ENCODE data around the gene TEAD2. TPM values are rescaled to one million over a fixed set of nuclear protein-coding genes. Genes with fewer than 3 reads are reported as not detected.
A peak's percentile ranks its signal among the peaks of the same experiment; 100 is the strongest.

The TEAD2 gene
- total and polyA plus RNA-seq, 9 of the 15 experiments (the other 6 are each of a cell fraction or from before 2014, with no cell fraction given) = 1.6 to 27.0 (median 13.9) TPM

- TF ChIP-seq, protein P1, sequence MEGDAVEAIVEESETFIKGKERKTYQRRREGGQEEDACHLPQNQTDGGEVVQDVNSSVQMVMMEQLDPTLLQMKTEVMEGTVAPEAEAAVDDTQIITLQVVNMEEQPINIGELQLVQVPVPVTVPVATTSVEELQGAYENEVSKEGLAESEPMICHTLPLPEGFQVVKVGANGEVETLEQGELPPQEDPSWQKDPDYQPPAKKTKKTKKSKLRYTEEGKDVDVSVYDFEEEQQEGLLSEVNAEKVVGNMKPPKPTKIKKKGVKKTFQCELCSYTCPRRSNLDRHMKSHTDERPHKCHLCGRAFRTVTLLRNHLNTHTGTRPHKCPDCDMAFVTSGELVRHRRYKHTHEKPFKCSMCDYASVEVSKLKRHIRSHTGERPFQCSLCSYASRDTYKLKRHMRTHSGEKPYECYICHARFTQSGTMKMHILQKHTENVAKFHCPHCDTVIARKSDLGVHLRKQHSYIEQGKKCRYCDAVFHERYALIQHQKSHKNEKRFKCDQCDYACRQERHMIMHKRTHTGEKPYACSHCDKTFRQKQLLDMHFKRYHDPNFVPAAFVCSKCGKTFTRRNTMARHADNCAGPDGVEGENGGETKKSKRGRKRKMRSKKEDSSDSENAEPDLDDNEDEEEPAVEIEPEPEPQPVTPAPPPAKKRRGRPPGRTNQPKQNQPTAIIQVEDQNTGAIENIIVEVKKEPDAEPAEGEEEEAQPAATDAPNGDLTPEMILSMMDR (IDR thresholded peaks at IDR 0.05 in 2 of 3, conservative IDR thresholded peaks at IDR 0.05 in 1 of 3; ENCODE audit: insufficient read depth in 2 of 3, low read depth in 1 of 3, low read length in 3 of 3) = peak; percentile 92 to 97 (median 93)
- TF ChIP-seq, protein P2, sequence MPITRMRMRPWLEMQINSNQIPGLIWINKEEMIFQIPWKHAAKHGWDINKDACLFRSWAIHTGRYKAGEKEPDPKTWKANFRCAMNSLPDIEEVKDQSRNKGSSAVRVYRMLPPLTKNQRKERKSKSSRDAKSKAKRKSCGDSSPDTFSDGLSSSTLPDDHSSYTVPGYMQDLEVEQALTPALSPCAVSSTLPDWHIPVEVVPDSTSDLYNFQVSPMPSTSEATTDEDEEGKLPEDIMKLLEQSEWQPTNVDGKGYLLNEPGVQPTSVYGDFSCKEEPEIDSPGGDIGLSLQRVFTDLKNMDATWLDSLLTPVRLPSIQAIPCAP (CRISPR knock-in tag; IDR thresholded peaks at IDR 0.05; ENCODE audit: borderline replicate concordance) = no peak
- TF ChIP-seq BHLHE40 (IDR thresholded peaks at IDR 0.05; ENCODE audit: low read length) (peak; percentile 49; the same call in 1 of the 2 replicates), EP300 (IDR thresholded peaks at IDR 0.05; ENCODE audit: low read length) (no peak), NEUROD1 (IDR thresholded peaks at IDR 0.05; ENCODE audit: borderline replicate concordance, low read depth, low read length, partially characterized antibody) (peak; percentile 16), ZNF644 (tag; IDR thresholded peaks at IDR 0.05; ENCODE audit: low read depth) (no peak), ZNF197 (CRISPR knock-in tag; IDR thresholded peaks at IDR 0.05; ENCODE audit: low read depth) (no peak), PHB (CRISPR knock-in tag; IDR thresholded peaks at IDR 0.05) (no peak), ZNF717 (CRISPR knock-in tag; IDR thresholded peaks at IDR 0.05) (no peak), POLR2G (IDR thresholded peaks at IDR 0.05; ENCODE audit: low read depth, low read length) (no peak), MEF2D (tag; conservative IDR thresholded peaks at IDR 0.05; ENCODE audit: low read depth) (no peak), MTA3 (IDR thresholded peaks at IDR 0.05; ENCODE audit: borderline replicate concordance) (0 out of 2 replicates have a peak, but pooled peaks have one; percentile 53), NFIX (CRISPR knock-in tag; IDR thresholded peaks at IDR 0.05; ENCODE audit: low read depth) (no peak), PTTG1 (tag; IDR thresholded peaks at IDR 0.05; ENCODE audit: low read depth) (no peak), HDAC6 (IDR thresholded peaks at IDR 0.05; ENCODE audit: low read depth, low read length) (no peak), RB1 (IDR thresholded peaks at IDR 0.05; ENCODE audit: low read depth) (peak; percentile 49; the same call in 1 of the 2 replicates), ZNF134 (CRISPR knock-in tag; conservative IDR thresholded peaks at IDR 0.05) (no peak), ZNF23 (CRISPR knock-in tag; IDR thresholded peaks at IDR 0.05) (no peak), CGGBP1 (CRISPR knock-in tag; IDR thresholded peaks at IDR 0.05) (no peak), NFRKB (IDR thresholded peaks at IDR 0.05; ENCODE audit: low read depth) (peak; percentile 36; the same call in 1 of the 2 replicates), ZC3H11A (IDR thresholded peaks at IDR 0.05; ENCODE audit: low read depth, low read length) (no peak), CREM (IDR thresholded peaks at IDR 0.05; ENCODE audit: low read depth) (peak; percentile 51; the same call in 1 of the 2 replicates)
- TF ChIP-seq, protein P3, sequence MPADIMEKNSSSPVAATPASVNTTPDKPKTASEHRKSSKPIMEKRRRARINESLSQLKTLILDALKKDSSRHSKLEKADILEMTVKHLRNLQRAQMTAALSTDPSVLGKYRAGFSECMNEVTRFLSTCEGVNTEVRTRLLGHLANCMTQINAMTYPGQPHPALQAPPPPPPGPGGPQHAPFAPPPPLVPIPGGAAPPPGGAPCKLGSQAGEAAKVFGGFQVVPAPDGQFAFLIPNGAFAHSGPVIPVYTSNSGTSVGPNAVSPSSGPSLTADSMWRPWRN (IDR thresholded peaks at IDR 0.05; ENCODE audit: low read depth) = no peak
Measured at GRCh38 chr19:49301165-49301865, 60.9 kb downstream of the TEAD2 start (continued).

Measured in K562 (cell line).